NCI-H1105 (cell line): ENCODE results near the gene HEPH.
"Not testable (repeated sequence)": the region's sequence is repeated elsewhere in the genome, so short reads cannot be mapped to it uniquely, and the experiment has no call there.

Experiments
- DNase-seq: peaks from one replicate; lab custom pipeline; 2025; lab: John Stamatoyannopoulos, UW

The HEPH gene

DNA sequence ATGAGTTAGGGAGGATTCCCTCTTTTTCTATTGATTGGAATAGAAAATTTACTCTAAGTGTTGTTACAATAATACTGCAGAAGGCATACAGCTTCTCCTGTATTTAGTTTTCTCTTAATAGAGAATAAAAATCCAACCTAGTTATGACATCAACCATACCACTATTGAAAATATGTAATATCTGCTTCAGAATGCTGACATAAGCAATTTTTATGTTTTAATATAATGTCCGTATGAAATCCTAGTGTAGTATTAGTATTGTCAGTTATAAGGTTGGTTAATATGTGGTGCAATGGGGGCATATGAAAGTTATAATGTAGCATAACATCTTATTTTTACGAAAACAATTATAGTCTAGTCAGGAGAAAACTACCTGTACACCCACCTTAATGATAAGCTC, 68.2 kb downstream of the HEPH start:
- DNase-seq = no peak

DNA sequence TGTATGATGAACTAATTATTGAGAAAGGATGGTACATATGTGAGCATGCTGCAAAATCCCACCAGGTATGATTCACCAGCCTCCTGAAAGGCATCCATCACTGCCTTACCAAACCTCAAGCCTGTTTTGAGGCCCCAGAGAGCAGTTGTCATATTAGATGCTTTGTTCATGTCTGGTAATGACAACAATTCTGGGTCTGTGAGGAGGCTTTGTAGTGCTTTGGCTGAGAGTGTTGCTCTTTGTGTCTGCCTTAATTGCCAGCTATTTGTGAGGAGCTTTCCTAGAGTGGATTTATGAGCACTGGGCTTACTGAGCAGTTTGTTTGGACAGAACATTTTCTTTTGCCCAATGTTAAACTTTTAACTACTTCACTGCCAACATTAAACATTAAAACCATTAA, 69.2 kb downstream of the HEPH start:
- no peak for DNase-seq

- not testable (repeated sequence) for DNase-seq
These were observed 69.9 kb downstream of the HEPH start for GRCh38 chrX:66233904-66234303.

DNA sequence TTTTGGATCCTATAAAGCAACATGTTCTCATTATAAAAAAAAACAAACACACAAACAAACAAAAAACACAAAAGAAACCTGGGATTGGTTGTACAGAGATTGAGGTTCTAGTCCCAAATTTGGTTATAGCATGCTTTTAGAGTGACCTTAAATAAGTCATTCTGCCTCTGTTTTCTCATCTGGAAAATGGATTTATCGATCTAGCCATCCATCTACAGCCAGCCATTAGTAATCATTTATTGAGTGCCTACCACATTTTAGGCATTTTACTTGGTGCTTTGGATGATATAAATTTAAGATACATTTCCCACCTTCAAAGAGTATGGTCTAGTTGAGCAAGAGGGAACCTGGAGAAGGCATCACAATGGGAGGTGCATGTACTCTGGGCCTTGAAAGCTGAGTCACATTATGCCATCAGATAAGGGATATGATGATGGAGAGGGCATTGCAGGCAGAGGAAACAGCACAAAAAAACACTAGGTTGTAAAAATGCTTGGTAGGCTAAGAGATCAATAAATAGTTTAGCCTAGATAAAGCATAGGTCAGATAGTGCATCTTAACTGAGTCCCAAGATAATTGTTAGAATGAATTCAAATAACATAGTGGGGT, 91.4 kb downstream of the HEPH start:
- no peak for DNase-seq

- no peak for DNase-seq
These were observed 98.8 kb downstream of the HEPH start for GRCh38 chrX:66262807-66263206.
